Diencephalon (tissue), 1 donor: Measurements from ENCODE around the gene FAM174A. TPM values are rescaled to one million over a fixed set of nuclear protein-coding genes. Genes with fewer than 3 reads are reported as not detected.

ENCODE experiments used
- total RNA-seq: library from RNA; depleted of rRNA; stranded (reverse); fragments of >200 nt; gene quantifications from one replicate; pipeline ENCODE4 v1.2.3, GENCODE V29; 2014

The FAM174A gene
- total RNA-seq: 21.2 TPM

GRCh38 chr5:100535060-100536005 is at the start of gene FAM174A:
Gene FAM174A (plus strand): TSS chr5:100535374. CDS start chr5:100535531, 157 bp downstream.

